OCI-LY3 (cell line): ENCODE results near the gene SHC4.

ENCODE experiments used
- CTCF ChIP-seq: fragments of 200-600, 300-600 bp; sonication (generic); IDR thresholded peaks from 2 replicates; pipeline ENCODE4 v1.5.1; 2014; ENCODE audit warnings: antibody characterized with exemption, low read length, low read depth
- EZH2phosphoT487 ChIP-seq: fragments of 200-600 bp; shearing (Covaris generic); IDR thresholded peaks from 2 replicates; pipeline ENCODE4 v1.6.1; 2018; ENCODE audit warnings: antibody characterized with exemption, mixed run types, low read depth

DNA sequence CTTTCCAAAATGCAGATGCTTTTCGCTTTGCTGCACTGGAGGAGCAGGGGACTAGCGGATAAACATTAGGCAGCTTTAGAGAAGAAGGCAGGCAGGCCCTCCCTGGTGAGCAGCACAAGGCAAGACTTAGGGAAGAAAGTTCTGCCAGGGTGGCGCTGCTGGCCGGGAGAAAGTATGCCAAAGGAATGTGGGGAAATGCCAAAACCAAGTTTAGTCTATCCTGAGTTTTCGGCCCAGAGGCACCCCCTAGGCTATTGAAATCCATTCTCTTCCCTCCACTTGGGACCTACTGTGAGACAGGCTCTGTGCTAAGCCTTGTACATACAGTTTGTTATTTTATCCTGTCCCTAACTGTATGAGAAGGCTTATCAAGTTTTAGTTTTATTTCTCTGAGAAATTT, 9.2 kb downstream of the SHC4 start:
- TF ChIP-seq CTCF: no peak
- no peak for TF ChIP-seq EZH2phosphoT487
